CD4-positive, alpha-beta T cell treated with Interleukin-6 at 100 ng/mL for 8 hours (primary cell): ENCODE measurements around the gene CAPNS2.
"Not testable (repeated sequence)": the region's sequence is repeated elsewhere in the genome, so short reads cannot be mapped to it uniquely, and the experiment has no call there.

Experiments used
- DNase-seq: peaks from one replicate; pipeline ENCODE4 v3.0.0-alpha.2; 2020; ENCODE audit warnings: mixed read lengths, low spot score

Gene CAPNS2

GRCh38 chr16:55568207-55568606 lies 1.7 kb downstream of the CAPNS2 start:
- DNase-seq, result no peak

DNA sequence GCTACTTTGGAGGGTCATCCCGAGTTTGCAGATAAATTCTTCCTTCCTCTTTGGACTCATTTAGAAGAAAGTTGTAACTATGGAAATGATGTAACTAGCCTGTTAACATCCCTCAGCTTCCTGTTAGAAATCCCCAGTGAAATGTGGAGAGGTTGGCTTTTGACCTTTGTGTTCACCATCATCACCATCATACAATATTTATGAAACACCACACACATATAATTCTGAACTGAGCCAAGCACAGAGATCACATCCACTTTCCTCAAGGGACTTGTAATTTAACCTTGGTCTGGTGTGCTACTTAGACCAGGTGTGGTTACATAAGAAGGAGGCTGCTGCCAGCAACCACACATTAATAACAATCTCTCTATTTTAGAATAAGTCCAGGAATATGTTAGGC lies 2.5 kb downstream of the CAPNS2 start:
- DNase-seq, result no peak

DNA sequence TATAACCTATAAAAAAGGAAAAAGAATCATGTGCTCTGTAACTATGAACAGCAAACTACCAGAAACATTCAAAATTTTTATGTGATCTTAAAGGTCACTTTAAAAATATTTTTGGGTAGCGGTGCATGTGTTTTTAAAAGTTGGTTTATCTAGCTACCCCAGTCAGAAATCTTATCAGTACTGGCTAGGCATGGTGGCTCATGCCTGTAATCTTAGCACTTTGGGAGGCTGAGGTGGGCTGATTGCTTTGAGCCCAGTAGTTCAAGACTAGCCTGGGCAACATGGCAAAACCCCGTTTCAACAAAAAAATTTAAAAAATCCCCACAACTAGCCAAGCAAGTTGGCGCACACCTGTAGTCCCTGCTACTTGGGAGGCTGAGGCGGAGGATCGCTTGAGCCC lies 3.7 kb downstream of the CAPNS2 start:
- DNase-seq, result no peak

- no peak for DNase-seq
Measured at GRCh38 chr16:55571191-55571897, 4.9 kb downstream of the CAPNS2 start.

- no peak for DNase-seq
Measured at GRCh38 chr16:55572439-55572838, 6.0 kb downstream of the CAPNS2 start.

- DNase-seq, result no peak
Measured at GRCh38 chr16:55574811-55575210, 8.3 kb downstream of the CAPNS2 start.

GRCh38 chr16:55575496-55575895 lies 9.0 kb downstream of the CAPNS2 start:
- DNase-seq, result no peak

DNA sequence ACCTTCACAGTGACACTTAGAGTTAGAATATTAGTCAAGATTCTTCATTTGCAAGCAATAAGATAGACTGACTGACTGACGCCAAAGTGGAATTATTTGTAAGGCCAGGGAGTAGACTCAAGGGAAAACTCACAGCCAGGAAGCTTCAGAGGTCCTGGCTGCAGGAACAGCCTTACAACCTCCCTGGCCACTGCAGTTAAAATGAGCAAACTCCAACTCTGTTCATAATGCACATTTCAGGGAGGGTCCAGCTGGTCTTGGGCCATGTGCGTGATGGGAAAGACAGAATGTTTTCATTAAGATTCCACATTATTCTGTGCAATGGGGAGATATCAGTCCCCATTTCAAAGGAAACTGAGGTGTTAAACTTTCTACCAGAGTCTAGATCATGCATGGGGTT lies 9.9 kb downstream of the CAPNS2 start:
- no peak for DNase-seq

DNA sequence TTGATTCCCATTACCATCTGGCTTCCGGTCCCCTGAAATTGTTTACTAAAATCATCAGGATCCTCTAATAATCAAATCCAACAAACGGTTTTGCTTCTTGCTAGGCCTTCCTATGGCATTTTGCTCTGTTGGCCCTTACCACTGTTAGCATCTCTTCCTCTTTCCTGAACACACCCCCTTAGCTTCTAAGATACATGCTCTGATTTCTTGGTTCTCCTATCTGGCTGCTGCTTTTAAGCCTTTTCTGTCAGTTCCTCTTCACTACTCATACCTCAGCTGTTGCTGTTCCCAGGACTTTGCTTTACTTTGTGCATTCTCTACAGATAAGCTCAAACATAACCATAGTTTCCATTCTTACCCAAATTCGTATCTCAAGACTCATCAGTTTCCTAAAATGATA lies 11.4 kb downstream of the CAPNS2 start:
- DNase-seq, result no peak

- DNase-seq, result no peak
Measured at GRCh38 chr16:55585631-55586030, 19.1 kb downstream of the CAPNS2 start.

DNA sequence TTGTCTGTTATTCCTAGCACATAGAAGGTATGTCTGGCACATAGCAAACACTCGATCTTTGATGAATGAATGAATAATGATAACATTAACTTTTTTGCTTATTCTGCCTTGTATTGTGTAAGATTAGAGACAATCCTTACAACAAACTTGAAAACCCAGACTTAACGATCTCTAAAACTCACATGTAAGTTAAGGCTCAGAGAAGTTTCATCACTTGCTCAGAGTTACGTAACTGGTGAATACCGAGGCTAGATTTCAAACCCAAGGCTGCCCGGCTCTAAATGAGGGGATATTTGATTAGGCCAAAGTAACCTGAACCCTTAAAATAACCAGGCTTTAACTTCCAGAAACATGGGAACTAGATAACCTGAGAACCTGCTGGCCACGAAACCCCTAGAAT lies 22.3 kb downstream of the CAPNS2 start:
- DNase-seq, result no peak

GRCh38 chr16:55592306-55592705 lies 25.8 kb downstream of the CAPNS2 start:
- no peak for DNase-seq

GRCh38 chr16:55597928-55598327 lies 31.4 kb downstream of the CAPNS2 start:
- no peak for DNase-seq

GRCh38 chr16:55605754-55606336 lies 39.4 kb downstream of the CAPNS2 start:
- DNase-seq, result no peak

DNA sequence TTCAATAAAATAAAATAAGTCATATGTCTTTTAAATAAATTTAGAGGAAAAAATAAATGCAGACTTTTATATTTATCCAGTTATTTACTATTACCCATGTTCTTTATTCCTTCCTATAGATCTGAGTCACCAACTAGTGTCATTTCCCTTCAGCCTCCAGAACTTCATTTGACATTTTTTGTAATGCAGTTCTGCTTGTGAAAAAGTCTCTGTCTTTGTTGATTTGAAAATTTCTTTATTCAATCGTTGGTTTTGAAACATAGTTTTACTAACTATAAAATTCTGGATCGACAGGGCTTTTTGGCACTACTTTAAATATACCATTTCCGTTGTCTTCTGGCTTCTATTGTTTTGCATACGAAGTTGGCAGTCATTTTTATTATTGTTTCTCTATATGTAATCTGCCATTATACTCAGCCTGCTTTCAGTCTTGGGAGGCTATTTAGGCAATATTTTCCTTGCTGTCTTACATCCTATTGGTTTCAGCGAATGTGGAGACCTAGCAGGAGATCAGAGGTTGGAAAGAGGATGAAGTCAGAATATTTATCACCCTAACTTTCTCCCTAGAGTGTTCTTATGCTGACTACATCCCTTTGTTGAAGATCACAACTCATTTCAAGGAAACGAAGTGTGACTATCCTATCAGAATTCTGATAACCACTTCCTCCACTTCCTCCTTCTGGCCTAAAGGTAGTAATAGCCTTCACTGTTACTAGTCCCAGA lies 47.3 kb downstream of the CAPNS2 start:
- no peak for DNase-seq

GRCh38 chr16:55615071-55615470 lies 48.6 kb downstream of the CAPNS2 start:
- DNase-seq, result no peak

DNA sequence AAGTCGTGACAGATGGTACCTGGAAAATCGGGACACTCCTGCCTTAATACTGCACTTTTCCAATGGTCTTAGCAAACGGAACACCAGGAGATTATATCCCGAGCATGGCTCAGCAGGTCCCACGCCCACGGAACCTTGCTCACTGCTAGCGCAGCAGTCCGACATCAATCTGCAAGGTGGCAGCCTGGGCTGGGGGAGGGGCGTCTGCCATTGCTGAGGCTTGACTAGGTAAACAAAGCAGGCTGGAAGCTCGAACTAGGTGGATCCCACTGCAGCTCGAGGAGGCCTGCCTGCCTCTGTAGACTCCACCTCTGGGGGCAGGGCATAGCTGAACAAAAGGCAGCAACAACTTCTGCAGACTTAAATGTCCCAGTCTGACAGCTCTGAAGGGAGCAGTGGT lies 49.2 kb downstream of the CAPNS2 start:
- DNase-seq, result not testable (repeated sequence)
